GM19455 (cell line): ENCODE results near the gene CMAS.

ENCODE experiments used
- ATAC-seq: cut with Tn5 transposase; IDR thresholded peaks from one replicate; pipeline ENCODE4 v1.9.1; 2021; ENCODE audit not compliant: unreplicated experiment

The CMAS gene

DNA sequence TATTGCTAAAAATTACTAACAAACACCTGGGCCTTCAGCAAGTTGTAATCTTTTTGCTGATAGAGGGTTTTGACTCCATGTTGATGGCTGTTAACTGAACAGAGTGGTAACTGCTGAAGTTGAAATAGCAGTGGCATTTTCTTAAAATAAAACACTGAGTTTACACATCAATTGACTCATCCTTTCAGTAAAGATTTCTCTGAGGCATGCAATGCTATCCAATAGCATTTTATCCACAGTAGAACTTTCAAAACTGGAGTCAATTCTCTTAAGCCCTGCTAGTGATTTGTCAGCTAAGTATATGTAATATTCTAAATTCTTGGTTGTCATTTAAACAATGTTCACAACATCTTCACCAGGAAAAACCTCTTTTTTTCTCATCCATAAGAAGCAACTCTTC, 59.5 kb downstream of the CMAS start:
- ATAC-seq = no peak

DNA sequence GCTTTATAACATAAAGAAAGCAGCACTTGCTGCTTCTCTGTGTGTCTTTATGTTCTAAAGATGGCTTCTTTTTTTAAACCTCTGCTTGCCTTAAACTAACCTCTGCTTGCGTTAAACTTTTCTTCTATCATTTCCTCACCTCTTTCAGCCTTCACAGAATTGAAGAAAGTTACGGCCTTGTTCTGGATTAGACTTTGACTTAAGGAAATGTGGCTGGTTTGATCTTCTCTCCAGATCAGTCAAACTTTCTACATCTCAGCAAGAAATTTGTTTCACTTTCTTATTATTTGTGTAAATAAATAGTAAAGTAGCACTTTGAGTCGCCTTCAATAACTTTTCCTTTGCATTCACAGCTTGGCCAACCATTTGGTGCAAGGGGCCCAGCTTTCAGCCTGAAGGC, 64.2 kb downstream of the CMAS start:
- no peak for ATAC-seq
